Neural crest cell (in vitro differentiated cells): ENCODE measurements around the gene LRP11. TPM values are rescaled to one million over a fixed set of nuclear protein-coding genes. Genes with fewer than 3 reads are reported as not detected.
"Not testable (repeated sequence)": the region's sequence is repeated elsewhere in the genome, so short reads cannot be mapped to it uniquely, and the experiment has no call there.

ENCODE experiments used
- DNase-seq: peaks from one replicate; pipeline ENCODE4 v3.0.0; 2021; ENCODE audit warnings: low read depth, mixed read lengths, low spot score
- H3K27ac Mint-ChIP-seq: one replicate; pipeline ENCODE4 v1.8.0; 2021; ENCODE audit warnings: mild to moderate bottlenecking, mixed read lengths; ENCODE audit not compliant: unreplicated experiment
- H3K27me3 Mint-ChIP-seq: 2 replicates; pipeline ENCODE4 v1.8.0; 2021; ENCODE audit warnings: low read depth, mild to moderate bottlenecking, mixed read lengths
- H3K36me3 Mint-ChIP-seq: 2 replicates; pipeline ENCODE4 v1.8.0; 2021; ENCODE audit warnings: low read depth, mild to moderate bottlenecking, mixed read lengths
- H3K4me1 Mint-ChIP-seq: 2 replicates; pipeline ENCODE4 v1.8.0; 2021; ENCODE audit warnings: mixed read lengths
- H3K4me3 Mint-ChIP-seq: one replicate; pipeline ENCODE4 v1.8.0; 2021; ENCODE audit warnings: mild to moderate bottlenecking, mixed read lengths
- H3K9me3 Mint-ChIP-seq: 2 replicates; pipeline ENCODE4 v1.8.0; 2021; ENCODE audit warnings: mixed read lengths
- total RNA-seq: library from RNA; stranded (reverse); gene quantifications from 2 replicates; pipeline ENCODE4 v1.2.1, GENCODE V29; 2021
- TF ChIP-seq, protein P1 (sequence below): fragments of 200-600 bp; sonication (generic); conservative IDR thresholded peaks from 2 replicates; pipeline ENCODE4 v1.5.0; 2021; ENCODE audit warnings: antibody characterized with exemption, mild to moderate bottlenecking

The LRP11 gene
- total RNA-seq, 1 donor from 2014 or later, result 29.8 TPM

DNA sequence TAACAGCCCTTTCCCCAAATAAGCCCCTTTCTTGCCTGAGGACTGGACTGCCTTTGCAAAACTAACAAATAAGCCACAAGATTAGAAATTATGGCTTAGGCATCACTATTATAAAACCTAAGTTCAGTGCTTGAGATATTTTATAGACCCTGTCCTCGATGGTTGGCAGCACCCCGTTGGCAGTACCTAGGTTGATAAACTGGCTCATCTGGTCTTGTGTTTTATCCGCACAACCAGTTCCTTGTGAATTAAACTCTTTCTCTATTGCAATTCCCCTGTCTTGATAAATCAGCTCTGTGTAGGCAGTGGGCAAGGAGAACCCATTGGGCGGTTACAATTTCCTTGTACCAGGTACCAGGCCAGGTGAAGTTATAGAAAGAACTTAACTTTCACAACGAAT lies 6.6 kb downstream of the LRP11 start:
- Mint-ChIP-seq H3K27me3 (no peaks in the 10 kb centered on the region), H3K9me3 (no peaks in the 10 kb centered on the region), H3K36me3 (no peaks in the 10 kb centered on the region), H3K4me3 (no peak overlapping the region), H3K4me1 (peaks cover 37% of the 10 kb centered on the region), H3K27ac (no peak overlapping the region)
- TF ChIP-seq, protein P1, sequence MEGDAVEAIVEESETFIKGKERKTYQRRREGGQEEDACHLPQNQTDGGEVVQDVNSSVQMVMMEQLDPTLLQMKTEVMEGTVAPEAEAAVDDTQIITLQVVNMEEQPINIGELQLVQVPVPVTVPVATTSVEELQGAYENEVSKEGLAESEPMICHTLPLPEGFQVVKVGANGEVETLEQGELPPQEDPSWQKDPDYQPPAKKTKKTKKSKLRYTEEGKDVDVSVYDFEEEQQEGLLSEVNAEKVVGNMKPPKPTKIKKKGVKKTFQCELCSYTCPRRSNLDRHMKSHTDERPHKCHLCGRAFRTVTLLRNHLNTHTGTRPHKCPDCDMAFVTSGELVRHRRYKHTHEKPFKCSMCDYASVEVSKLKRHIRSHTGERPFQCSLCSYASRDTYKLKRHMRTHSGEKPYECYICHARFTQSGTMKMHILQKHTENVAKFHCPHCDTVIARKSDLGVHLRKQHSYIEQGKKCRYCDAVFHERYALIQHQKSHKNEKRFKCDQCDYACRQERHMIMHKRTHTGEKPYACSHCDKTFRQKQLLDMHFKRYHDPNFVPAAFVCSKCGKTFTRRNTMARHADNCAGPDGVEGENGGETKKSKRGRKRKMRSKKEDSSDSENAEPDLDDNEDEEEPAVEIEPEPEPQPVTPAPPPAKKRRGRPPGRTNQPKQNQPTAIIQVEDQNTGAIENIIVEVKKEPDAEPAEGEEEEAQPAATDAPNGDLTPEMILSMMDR, result no peak
- no peak for DNase-seq

DNA sequence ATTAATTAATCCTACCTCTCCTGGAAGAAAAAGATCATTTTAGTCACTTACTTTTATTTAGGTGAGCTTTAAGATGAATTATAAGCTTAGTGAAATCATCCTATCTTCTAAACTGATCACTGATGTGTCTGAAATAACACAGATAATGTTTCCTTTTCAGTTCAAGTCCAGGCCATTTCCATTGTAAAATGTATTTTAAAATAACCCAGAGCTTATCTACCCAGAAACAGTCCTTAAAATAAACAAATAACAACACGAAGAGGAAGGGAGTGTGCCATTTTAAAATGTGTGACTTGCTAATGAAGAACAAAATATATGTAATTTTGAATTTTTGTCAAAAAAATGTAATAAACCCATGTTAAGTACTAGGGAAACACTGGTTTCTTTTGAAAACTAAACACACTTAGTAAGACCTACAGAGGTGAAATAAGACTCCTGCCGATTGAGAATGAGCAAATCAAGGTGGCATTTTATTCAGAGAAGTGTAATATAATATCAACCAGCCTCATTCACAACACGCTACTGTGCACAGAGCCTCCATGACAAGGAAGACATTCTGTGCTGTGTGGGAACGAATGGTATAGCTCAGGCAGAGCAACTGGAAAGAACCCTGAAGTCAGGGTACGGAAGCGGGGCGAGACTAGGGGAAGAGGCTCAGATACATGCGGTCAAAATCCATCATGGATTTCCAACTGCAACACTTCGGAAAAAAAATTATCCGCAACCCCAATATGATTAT lies 7.7 kb downstream of the LRP11 start:
- Mint-ChIP-seq H3K27me3 (no peaks in the 10 kb centered on the region), H3K4me1 (peaks cover 27% of the 10 kb centered on the region), H3K27ac (no peak overlapping the region), H3K9me3 (no peaks in the 10 kb centered on the region), H3K36me3 (peaks cover 4% of the 10 kb centered on the region), H3K4me3 (no peak overlapping the region)
- DNase-seq, result no peak
- TF ChIP-seq, protein P1, result no peak

- TF ChIP-seq, protein P1, result no peak
- H3K36me3 Mint-ChIP-seq, result peaks cover 5% of the 10 kb centered on the region
- H3K4me3 Mint-ChIP-seq, result no peak overlapping the region
- no peak for DNase-seq
- no peaks in the 10 kb centered on the region for H3K27me3 Mint-ChIP-seq
- no peaks in the 10 kb centered on the region for H3K9me3 Mint-ChIP-seq
- no peak overlapping the region for H3K27ac Mint-ChIP-seq
- H3K4me1 Mint-ChIP-seq, result peaks cover 20% of the 10 kb centered on the region
Measured at GRCh38 chr6:149855741-149856140, 8.4 kb downstream of the LRP11 start.

- TF ChIP-seq, protein P1, result no peak
- H3K27ac Mint-ChIP-seq, result no peak overlapping the region
- peaks cover 14% of the 10 kb centered on the region for H3K4me1 Mint-ChIP-seq
- DNase-seq, result no peak
- no peak overlapping the region for H3K4me3 Mint-ChIP-seq
- H3K9me3 Mint-ChIP-seq, result no peaks in the 10 kb centered on the region
- H3K36me3 Mint-ChIP-seq, result peaks cover 5% of the 10 kb centered on the region
- no peaks in the 10 kb centered on the region for H3K27me3 Mint-ChIP-seq
Measured at GRCh38 chr6:149855040-149855654, 9.0 kb downstream of the LRP11 start.

- H3K4me3 Mint-ChIP-seq, result no peak overlapping the region
- TF ChIP-seq, protein P1, result no peak
- peaks cover 8% of the 10 kb centered on the region for H3K4me1 Mint-ChIP-seq
- H3K27me3 Mint-ChIP-seq, result no peaks in the 10 kb centered on the region
- H3K9me3 Mint-ChIP-seq, result no peaks in the 10 kb centered on the region
- no peak for DNase-seq
- H3K36me3 Mint-ChIP-seq, result peaks cover 5% of the 10 kb centered on the region
- no peak overlapping the region for H3K27ac Mint-ChIP-seq
Measured at GRCh38 chr6:149854532-149854931, 9.6 kb downstream of the LRP11 start.

GRCh38 chr6:149854017-149854416 lies 10.1 kb downstream of the LRP11 start:
- not testable (repeated sequence) for H3K27ac Mint-ChIP-seq

More at GRCh38 chr6:149854017-149854416, 10.1 kb downstream of the LRP11 start:
- H3K27me3 Mint-ChIP-seq, H3K9me3 Mint-ChIP-seq, DNase-seq, H3K4me3 Mint-ChIP-seq, H3K36me3 Mint-ChIP-seq, H3K4me1 Mint-ChIP-seq: not testable (repeated sequence)
